Measurements from ENCODE around the gene ANP32A. TPM values are rescaled to one million over a fixed set of nuclear protein-coding genes. Genes with fewer than 3 reads are reported as not detected.

Gene ANP32A
- total RNA-seq, 1 donor from 2014 or later: 109 TPM

- DNase-seq: no peak
Measured at GRCh38 chr15:68743256-68743655, 77.4 kb downstream of the ANP32A start.

GRCh38 chr15:68739390-68740080 is 81.2 kb downstream of the ANP32A start:
- no peak for DNase-seq

DNA sequence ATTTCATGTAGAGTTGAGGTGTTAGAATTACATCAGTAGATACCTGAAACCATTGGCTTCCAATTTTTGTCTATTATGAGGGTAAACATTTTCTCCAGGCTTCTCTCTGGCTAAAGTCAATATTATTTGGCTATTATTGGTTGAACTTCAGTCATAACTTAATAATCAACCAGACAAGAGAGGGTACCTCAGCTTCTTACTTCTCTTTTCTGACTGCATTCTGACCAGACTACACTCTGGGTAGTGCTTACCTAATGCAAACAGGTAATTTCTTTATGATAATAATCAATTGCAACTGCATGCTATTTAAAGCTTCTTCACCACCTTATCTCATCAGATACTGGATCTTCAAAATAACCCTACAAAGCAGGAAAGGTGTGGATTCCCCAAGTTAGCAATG is 85.1 kb downstream of the ANP32A start:
- no peak for DNase-seq

GRCh38 chr15:68734881-68735280 is 85.8 kb downstream of the ANP32A start:
- DNase-seq: no peak

GRCh38 chr15:68734352-68734751 is 86.3 kb downstream of the ANP32A start:
- DNase-seq: no peak

DNA sequence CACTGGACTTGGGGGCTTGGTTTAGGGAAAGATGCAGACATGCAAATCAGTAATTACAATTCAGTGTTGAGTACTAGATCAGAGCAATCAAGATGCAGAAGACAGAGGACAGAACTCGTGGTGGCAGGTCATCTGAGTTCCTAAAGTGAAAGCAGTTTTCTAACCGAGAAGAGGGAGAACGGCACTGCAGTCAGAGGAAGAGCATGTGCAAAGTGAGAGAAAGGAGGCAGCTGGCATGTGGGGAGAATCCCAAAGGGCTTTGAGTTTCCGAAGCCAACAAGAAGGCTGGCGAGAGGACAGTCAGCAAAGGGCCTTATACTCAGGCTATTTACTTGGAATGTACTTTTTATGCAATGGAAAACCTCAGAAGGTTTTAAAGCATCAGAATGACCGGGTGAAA is 87.0 kb downstream of the ANP32A start:
- no peak for DNase-seq

GRCh38 chr15:68732451-68732850 is 88.2 kb downstream of the ANP32A start:
- DNase-seq: no peak

GRCh38 chr15:68730976-68731897 is 89.5 kb downstream of the ANP32A start:
- no peak for DNase-seq

DNA sequence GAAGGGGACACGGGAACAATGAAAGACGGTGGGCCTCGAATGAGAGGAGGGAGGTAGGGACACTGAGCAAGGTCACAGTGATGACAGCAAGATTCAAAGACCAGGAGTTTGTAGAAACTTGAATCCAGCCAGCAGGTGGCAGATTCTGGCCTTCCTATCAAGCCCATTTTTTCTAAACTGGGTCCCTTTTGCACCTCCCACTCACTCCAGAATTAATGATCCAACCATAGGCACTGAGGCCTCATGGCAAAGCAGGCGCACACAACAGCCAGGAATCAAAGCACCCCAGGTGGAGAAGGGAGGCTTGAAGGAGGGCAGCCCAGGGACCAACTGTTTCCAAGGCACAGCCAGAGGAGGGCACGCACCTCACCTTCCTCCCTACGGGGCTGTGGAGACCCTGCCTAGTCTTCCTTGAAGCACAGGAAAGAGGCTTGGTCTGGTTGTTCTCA is 90.2 kb downstream of the ANP32A start:
- peak; percentile 49 for DNase-seq

GRCh38 chr15:68729789-68730411 is 90.8 kb downstream of the ANP32A start:
- peak; percentile 50 for DNase-seq

Small RNAs within 50 kb of the gene (small RNA-seq; reads per million reads assigned to genes)
- gene MIR4312: not detected

Other genes starting within 250 kb of the ANP32A start
- gene CORO2B, start 241.9 kb downstream of the ANP32A start, total RNA-seq: 19.8 TPM
- 0.16 TPM for gene SPESP1, start 109.6 kb upstream of the ANP32A start, total RNA-seq
- gene NOX5, start 193.8 kb upstream of the ANP32A start, total RNA-seq: under 0.01 TPM